Esophagus squamous epithelium (tissue), 5 donors: ENCODE results near the gene TPSAB1. TPM values are rescaled to one million over a fixed set of nuclear protein-coding genes. Genes with fewer than 3 reads are reported as not detected.

ENCODE experiments used
- DNase-seq: peaks from one replicate; lab custom pipeline; 2025; lab: John Stamatoyannopoulos, UW
- H3K27ac ChIP-seq, 4 donors: fragments of 200-600 bp; sonication (generic); one replicate each; pipeline ENCODE4 v1.5.1; 2016 to 2019; ENCODE audit warnings: mild to moderate bottlenecking in 1 of 4
- H3K27me3 ChIP-seq, 4 donors: fragments of 200-600 bp; sonication (generic); 1 replicate in 3 of 4; 2 replicates in 1 of 4; pipeline versions ENCODE4 v1.5.1 to v1.6.0; 2017 to 2021; ENCODE audit warnings: antibody characterized with exemption in 1 of 4
- H3K36me3 ChIP-seq, 3 donors: fragments of 200-600 bp; sonication (generic); one replicate each; pipeline ENCODE4 v1.5.1; 2016 to 2019
- H3K4me1 ChIP-seq, 3 donors: fragments of 200-600 bp; sonication (generic); one replicate each; pipeline ENCODE4 v1.5.1; 2017 to 2019
- H3K4me3 ChIP-seq, 4 donors: fragments of 200-600 bp; sonication (generic); 1 replicate in 3 of 4; 2 replicates in 1 of 4; pipeline ENCODE4 v1.5.1; 2016 to 2019; ENCODE audit warnings: mild to moderate bottlenecking in 2 of 4, moderate library complexity in 1 of 4
- H3K9me3 ChIP-seq, 3 donors: fragments of 200-600 bp; sonication (generic); one replicate each; pipeline ENCODE4 v1.5.1; 2016 to 2019
- CTCF ChIP-seq, 6 experiments: fragments of 450-650 bp in 4 of 6; fragments of 200-600 bp in 2 of 6; sonication (generic) in 2 of 6; IDR thresholded peaks; one replicate each; pipeline ENCODE4 v1.5.1; 2016 to 2019; ENCODE audit warnings: antibody characterized with exemption in 6 of 6, mild to moderate bottlenecking in 4 of 6, moderate library complexity in 4 of 6
- POLR2A ChIP-seq, 4 donors: fragments of 450-650 bp; IDR thresholded peaks; one replicate each; pipeline ENCODE4 v1.6.1; 2017; ENCODE audit warnings: antibody characterized with exemption in 4 of 4, mild to moderate bottlenecking in 4 of 4, moderate library complexity in 3 of 4
- WGBS, 2 donors: methylation state at CpG; one replicate each; pipeline ENCODE4 v1.1.5; 2018; 5-methylcytosine and 5-hydroxymethylcytosine counted together
- intact Hi-C: fragments of 100-400 bp; cut with DNase I; formaldehyde crosslinking; loops from one replicate; pipeline ENCODE4 v1.15.0; 2022
- total RNA-seq, 4 donors: library from RNA; depleted of rRNA; stranded (reverse); fragments of >200 nt; gene quantifications; one replicate each; pipeline ENCODE4 v1.1.0, GENCODE V29; 2016
- donor health status: DM: yes; HTN: yes; CAD: no.

The TPSAB1 gene
- total RNA-seq, 4 donors from 2014 or later: 3.0 to 395 (median 16.7) TPM

DNA sequence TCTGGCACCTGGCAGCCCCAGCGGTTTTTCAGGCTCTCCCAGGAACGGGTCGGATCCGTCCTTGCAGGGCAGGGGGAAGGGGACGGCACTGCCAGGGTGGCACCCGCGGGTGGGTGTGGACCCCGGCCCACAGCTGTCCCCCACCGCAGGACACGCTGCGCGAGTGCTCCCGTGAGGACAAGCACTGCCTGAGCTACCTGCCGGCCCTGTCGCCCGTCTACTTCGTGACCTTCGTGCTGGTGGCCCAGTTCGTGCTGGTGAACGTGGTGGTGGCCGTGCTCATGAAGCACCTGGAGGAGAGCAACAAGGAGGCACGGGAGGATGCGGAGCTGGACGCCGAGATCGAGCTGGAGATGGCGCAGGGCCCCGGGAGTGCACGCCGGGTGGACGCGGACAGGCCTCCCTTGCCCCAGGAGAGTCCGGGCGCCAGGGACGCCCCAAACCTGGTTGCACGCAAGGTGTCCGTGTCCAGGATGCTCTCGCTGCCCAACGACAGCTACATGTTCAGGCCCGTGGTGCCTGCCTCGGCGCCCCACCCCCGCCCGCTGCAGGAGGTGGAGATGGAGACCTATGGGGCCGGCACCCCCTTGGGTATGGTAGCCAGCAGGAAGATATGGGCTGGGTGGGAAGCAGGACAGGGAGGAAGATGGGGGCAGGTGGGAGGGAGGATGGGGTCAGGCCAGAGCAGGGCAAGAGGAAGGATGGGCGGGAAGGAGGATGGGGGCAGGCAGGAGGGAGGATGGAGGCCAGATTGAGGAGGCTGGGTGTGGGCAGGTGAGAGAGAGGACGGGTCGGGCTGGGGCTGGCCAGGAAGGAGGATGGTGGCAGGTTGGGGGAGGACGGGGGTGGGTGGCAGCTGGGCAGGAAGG lies 22.2 kb upstream of the TPSAB1 start:
- Histone ChIP-seq H3K4me3 (no peak overlapping the region), H3K9me3 (no peaks in the 10 kb centered on the region), H3K4me1 (no peaks in the 10 kb centered on the region), H3K36me3 (peaks cover 0 to 33% (median 0%) of the 10 kb centered on the region in 3 donors), H3K27me3 (peaks cover 0 to 7% (median 0%) of the 10 kb centered on the region in 4 donors), H3K27ac (no peak overlapping the region)
- DNase-seq: no peak
- 78 to 86% methylated on average over 21 to 25 of the region's 49 CpGs for WGBS, 2 donors
- TF ChIP-seq CTCF (IDR thresholded peaks at IDR 0.05) (no peak), POLR2A (IDR thresholded peaks at IDR 0.05) (no peak)
- intact Hi-C loops: no loop called here

GRCh38 chr16:1218930-1219611 lies 21.4 kb upstream of the TPSAB1 start:
- no peak for DNase-seq
- Histone ChIP-seq H3K36me3 (peaks cover 0 to 28% (median 0%) of the 10 kb centered on the region in 3 donors), H3K4me3 (no peak overlapping the region), H3K27ac (no peak overlapping the region), H3K27me3 (peaks cover 0 to 7% (median 0%) of the 10 kb centered on the region in 4 donors), H3K9me3 (no peaks in the 10 kb centered on the region), H3K4me1 (no peaks in the 10 kb centered on the region)
- intact Hi-C loops: no loop called here
- WGBS, 2 donors: 61 to 82% methylated on average over 6 to 7 of the region's 24 CpGs
- TF ChIP-seq CTCF (IDR thresholded peaks at IDR 0.05) (no peak), POLR2A (IDR thresholded peaks at IDR 0.05) (no peak)

DNA sequence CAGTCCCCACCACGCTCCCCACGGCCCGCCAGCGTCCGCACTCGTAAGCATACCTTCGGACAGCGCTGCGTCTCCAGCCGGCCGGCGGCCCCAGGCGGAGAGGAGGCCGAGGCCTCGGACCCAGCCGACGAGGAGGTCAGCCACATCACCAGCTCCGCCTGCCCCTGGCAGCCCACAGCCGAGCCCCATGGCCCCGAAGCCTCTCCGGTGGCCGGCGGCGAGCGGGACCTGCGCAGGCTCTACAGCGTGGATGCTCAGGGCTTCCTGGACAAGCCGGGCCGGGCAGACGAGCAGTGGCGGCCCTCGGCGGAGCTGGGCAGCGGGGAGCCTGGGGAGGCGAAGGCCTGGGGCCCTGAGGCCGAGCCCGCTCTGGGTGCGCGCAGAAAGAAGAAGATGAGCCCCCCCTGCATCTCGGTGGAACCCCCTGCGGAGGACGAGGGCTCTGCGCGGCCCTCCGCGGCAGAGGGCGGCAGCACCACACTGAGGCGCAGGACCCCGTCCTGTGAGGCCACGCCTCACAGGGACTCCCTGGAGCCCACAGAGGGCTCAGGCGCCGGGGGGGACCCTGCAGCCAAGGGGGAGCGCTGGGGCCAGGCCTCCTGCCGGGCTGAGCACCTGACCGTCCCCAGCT lies 20.3 kb upstream of the TPSAB1 start:
- DNase-seq: no peak
- intact Hi-C loops: no loop called here
- Histone ChIP-seq H3K9me3 (no peaks in the 10 kb centered on the region), H3K4me3 (no peak overlapping the region), H3K27me3 (peaks cover 0 to 15% (median 0%) of the 10 kb centered on the region in 4 donors), H3K36me3 (peaks cover 0 to 17% (median 0%) of the 10 kb centered on the region in 3 donors), H3K27ac (no peak overlapping the region), H3K4me1 (no peaks in the 10 kb centered on the region)
- TF ChIP-seq CTCF (IDR thresholded peaks at IDR 0.05): no peak
- no peak for TF ChIP-seq POLR2A (IDR thresholded peaks at IDR 0.05)
- WGBS, 2 donors: 80% methylated on average over 14 of the region's 55 CpGs; no CpG with 5 or more reads in 1 of the 2 donors

DNA sequence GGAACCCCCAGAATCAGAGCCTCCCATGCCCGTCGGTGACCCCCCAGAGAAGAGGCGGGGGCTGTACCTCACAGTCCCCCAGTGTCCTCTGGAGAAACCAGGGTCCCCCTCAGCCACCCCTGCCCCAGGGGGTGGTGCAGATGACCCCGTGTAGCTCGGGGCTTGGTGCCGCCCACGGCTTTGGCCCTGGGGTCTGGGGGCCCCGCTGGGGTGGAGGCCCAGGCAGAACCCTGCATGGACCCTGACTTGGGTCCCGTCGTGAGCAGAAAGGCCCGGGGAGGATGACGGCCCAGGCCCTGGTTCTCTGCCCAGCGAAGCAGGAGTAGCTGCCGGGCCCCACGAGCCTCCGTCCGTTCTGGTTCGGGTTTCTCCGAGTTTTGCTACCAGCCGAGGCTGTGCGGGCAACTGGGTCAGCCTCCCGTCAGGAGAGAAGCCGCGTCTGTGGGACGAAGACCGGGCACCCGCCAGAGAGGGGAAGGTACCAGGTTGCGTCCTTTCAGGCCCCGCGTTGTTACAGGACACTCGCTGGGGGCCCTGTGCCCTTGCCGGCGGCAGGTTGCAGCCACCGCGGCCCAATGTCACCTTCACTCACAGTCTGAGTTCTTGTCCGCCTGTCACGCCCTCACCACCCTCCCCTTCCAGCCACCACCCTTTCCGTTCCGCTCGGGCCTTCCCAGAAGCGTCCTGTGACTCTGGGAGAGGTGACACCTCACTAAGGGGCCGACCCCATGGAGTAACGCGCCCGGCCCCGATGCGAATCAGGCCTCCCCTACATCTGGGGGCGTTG lies 19.5 kb upstream of the TPSAB1 start:
- intact Hi-C loops: no loop called here
- Histone ChIP-seq H3K27ac (no peak overlapping the region), H3K36me3 (peaks cover 0 to 13% (median 0%) of the 10 kb centered on the region in 3 donors), H3K27me3 (peaks cover 0 to 20% (median 0%) of the 10 kb centered on the region in 4 donors), H3K9me3 (no peaks in the 10 kb centered on the region), H3K4me1 (no peaks in the 10 kb centered on the region), H3K4me3 (no peak overlapping the region)
- TF ChIP-seq POLR2A (IDR thresholded peaks at IDR 0.05) (no peak), CTCF (IDR thresholded peaks at IDR 0.05) (no peak)
- DNase-seq: no peak
- WGBS, 2 donors: 80 to 87% methylated on average over 3 to 29 of the region's 48 CpGs
